ENCODE data around the gene ARRDC3. TPM values are rescaled to one million over a fixed set of nuclear protein-coding genes. Genes with fewer than 3 reads are reported as not detected.

ARRDC3 gene
- total RNA-seq, 1 experiment from 2014 or later: 2.8 TPM

GRCh38 chr5:91362935-91363334 is 20.2 kb downstream of the ARRDC3 start:
- Histone ChIP-seq H3K18ac (ENCODE audit: insufficient read length, low read depth, low read length) (no peak overlapping the region), H2AFZ (ENCODE audit: low read length) (no peak overlapping the region), H3K9me3 (ENCODE audit: control insufficient read depth, low read depth, low read length) (no peaks in the 10 kb centered on the region), H4K91ac (ENCODE audit: insufficient read length, low read depth, low read length) (no peak overlapping the region), H2BK120ac (ENCODE audit: low read depth, low read length, poor library complexity, severe bottlenecking) (no peak overlapping the region), H3K4me1 (ENCODE audit: insufficient read depth, low read length) (no peaks in the 10 kb centered on the region), H3K27ac (ENCODE audit: insufficient read length, low read depth, low read length) (no peak overlapping the region), H2BK15ac (ENCODE audit: low read depth, low read length) (no peak overlapping the region), H3K79me1 (ENCODE audit: insufficient read depth, low read depth, low read length, poor library complexity, severe bottlenecking) (no peaks in the 10 kb centered on the region), H3K23me2 (ENCODE audit: insufficient read length, low read depth, low read length, poor library complexity, severe bottlenecking) (no peaks in the 10 kb centered on the region), H4K20me1 (ENCODE audit: control insufficient read depth, insufficient read depth, insufficient read length) (no peaks in the 10 kb centered on the region), H3K4me2 (ENCODE audit: insufficient read depth, insufficient read length, low read length) (no peak overlapping the region), H3K79me2 (ENCODE audit: insufficient read depth, low read length) (no peaks in the 10 kb centered on the region), H3K27me3 (ENCODE audit: insufficient read depth, low read length) (no peaks in the 10 kb centered on the region), H4K5ac (ENCODE audit: insufficient read length, low read depth, low read length) (no peak overlapping the region), H3K56ac (ENCODE audit: insufficient read length, low read depth, low read length) (no peak overlapping the region), H3T11ph (ENCODE audit: low read length) (no peak overlapping the region), H3K23ac (ENCODE audit: insufficient read length, low read depth, low read length) (no peak overlapping the region), H2BK5ac (ENCODE audit: insufficient read length, low read length) (no peak overlapping the region), H3K9ac (ENCODE audit: extremely low read depth, insufficient read length, low read length) (no peak overlapping the region), H2BK12ac (ENCODE audit: insufficient read length, low read depth, low read length) (no peak overlapping the region), H3K14ac (ENCODE audit: insufficient read depth, low read length) (no peak overlapping the region), H2BK20ac (ENCODE audit: low read depth, low read length, poor library complexity, severe bottlenecking) (no peak overlapping the region), H3K4ac (ENCODE audit: low read depth, low read length) (no peak overlapping the region), H4K8ac (replicated peaks; ENCODE audit: insufficient read length, low read depth, low read length) (no peak overlapping the region), H2AK5ac (ENCODE audit: insufficient read length, low read length) (no peak overlapping the region)
- H3K4me3 Mint-ChIP-seq: no peak overlapping the region
- no peak for DNase-seq
- no peak for TF ChIP-seq CTCF (conservative IDR thresholded peaks at IDR 0.05)
- H3K27ac Mint-ChIP-seq: no peak overlapping the region
- no peaks in the 10 kb centered on the region for H3K27me3 Mint-ChIP-seq (ENCODE audit: low read depth)
- peaks cover 0 to 2% (median 0%) of the 10 kb centered on the region in 3 experiments; a peak in 2 of 7 replicates for H3K36me3 Mint-ChIP-seq (ENCODE audit: insufficient read depth in 1 of 3, low read depth in 3 of 3)
- peaks cover 5 to 6% of the 10 kb centered on the region in 2 experiments; a peak in 2 of 4 replicates for H3K4me1 Mint-ChIP-seq
- no CpG with 5 or more reads among the region's 1 CpG for WGBS (ENCODE audit: extremely low coverage, insufficient read length, low lambda C conversion rate)
- no peaks in the 10 kb centered on the region for H3K9me3 Mint-ChIP-seq

All from H9 (cell line).